ENCODE measurements around the gene IGFBP2. TPM values are rescaled to one million over a fixed set of nuclear protein-coding genes. Genes with fewer than 3 reads are reported as not detected.

The IGFBP2 gene
- total RNA-seq, 2 donors from 2014 or later: 0.81 TPM; not detected in 1

GRCh38 chr2:216635701-216636550 lies 2.7 kb downstream of the IGFBP2 start:
- peak overlapping the region; percentile 50 for H3K4me3 Mint-ChIP-seq
- no peaks in the 10 kb centered on the region for H3K36me3 Mint-ChIP-seq
- no peak for DNase-seq (ENCODE audit: low spot score)
- H3K9me3 Mint-ChIP-seq: no peaks in the 10 kb centered on the region
- H3K27me3 Mint-ChIP-seq: peaks cover 52 to 55% of the 10 kb centered on the region in 2 donors
- H3K27ac Mint-ChIP-seq: no peak overlapping the region
- H3K4me1 Mint-ChIP-seq (ENCODE audit: low read depth in 2 of 2): peaks cover 20 to 24% of the 10 kb centered on the region in 2 donors
- ATAC-seq: no peak

- no peak overlapping the region for H3K27ac Mint-ChIP-seq
- DNase-seq (ENCODE audit: low spot score): no peak
- H3K4me1 Mint-ChIP-seq (ENCODE audit: low read depth in 2 of 2): peaks cover 20 to 24% of the 10 kb centered on the region in 2 donors
- H3K36me3 Mint-ChIP-seq: no peaks in the 10 kb centered on the region
- no peak overlapping the region for H3K4me3 Mint-ChIP-seq
- ATAC-seq: no peak
- no peaks in the 10 kb centered on the region for H3K9me3 Mint-ChIP-seq
- H3K27me3 Mint-ChIP-seq: peaks cover 46 to 52% of the 10 kb centered on the region in 2 donors
Observed at GRCh38 chr2:216636551-216637450, 3.6 kb downstream of the IGFBP2 start.

DNA sequence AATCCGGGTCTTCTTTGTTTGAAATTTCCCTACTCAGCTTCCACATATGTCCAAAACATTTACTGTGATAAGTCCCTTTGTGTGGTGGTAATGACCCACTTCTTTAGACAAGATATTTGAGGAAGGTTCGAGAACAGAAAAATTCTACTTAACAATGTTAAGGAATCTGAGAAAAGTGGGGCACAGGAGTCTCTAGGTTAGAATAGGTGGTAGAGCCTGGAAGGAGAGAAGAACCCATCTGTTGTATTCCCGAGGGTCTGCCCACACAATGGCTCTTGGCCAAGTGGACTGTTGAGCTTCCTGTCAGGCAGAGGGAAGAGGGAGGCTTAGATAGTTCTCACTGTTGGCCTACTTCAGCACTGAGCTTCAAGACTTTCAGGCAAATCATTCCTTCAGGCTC lies 4.3 kb downstream of the IGFBP2 start:
- DNase-seq (ENCODE audit: low spot score) (no peak), ATAC-seq (no peak)
- no peaks in the 10 kb centered on the region for H3K9me3 Mint-ChIP-seq
- no peaks in the 10 kb centered on the region for H3K36me3 Mint-ChIP-seq
- no peak overlapping the region for H3K27ac Mint-ChIP-seq
- peaks cover 39 to 45% of the 10 kb centered on the region in 2 donors for H3K27me3 Mint-ChIP-seq
- H3K4me1 Mint-ChIP-seq (ENCODE audit: low read depth in 2 of 2): peaks cover 20 to 24% of the 10 kb centered on the region in 2 donors
- no peak overlapping the region for H3K4me3 Mint-ChIP-seq

DNA sequence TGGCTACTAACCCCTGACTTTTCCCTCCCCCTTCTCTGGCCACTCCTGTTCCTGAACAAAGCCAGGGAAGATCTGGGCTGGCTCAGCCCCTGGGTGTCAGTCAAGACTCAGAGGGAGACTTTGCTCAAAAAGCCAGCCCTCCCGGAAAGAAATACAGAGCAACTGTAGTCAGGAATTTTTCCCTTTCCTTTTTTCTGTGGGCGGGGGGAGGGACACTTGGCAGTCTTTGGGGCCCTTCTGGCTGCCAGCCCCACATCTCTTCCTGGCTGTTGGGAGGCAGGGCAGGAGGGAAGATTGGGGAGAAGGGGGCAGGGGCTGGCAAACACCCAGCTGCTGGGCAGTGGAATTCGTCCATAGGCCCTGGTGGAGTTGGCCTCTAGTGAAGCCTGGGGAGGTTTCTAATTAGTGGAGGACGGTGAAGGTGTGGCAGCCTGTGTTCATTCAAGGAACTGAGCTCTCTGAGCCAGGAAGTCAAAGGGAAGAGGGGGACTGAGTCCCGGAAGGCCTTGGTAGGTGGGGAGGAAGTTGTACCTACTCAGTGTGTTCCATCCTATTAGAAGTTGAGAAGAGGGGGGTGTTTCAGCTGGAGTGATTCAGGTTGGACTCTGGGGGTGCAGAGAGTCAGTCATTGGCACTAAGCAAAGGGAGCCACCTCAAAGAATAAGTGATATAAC lies 10.9 kb downstream of the IGFBP2 start:
- no peak overlapping the region for H3K4me3 Mint-ChIP-seq
- no peaks in the 10 kb centered on the region for H3K9me3 Mint-ChIP-seq
- ATAC-seq: no peak
- no peak for DNase-seq (ENCODE audit: low spot score)
- H3K36me3 Mint-ChIP-seq: no peaks in the 10 kb centered on the region
- no peaks in the 10 kb centered on the region for H3K4me1 Mint-ChIP-seq (ENCODE audit: low read depth in 2 of 2)
- no peak overlapping the region for H3K27ac Mint-ChIP-seq
- peaks cover 0 to 8% of the 10 kb centered on the region in 2 donors for H3K27me3 Mint-ChIP-seq

GRCh38 chr2:216644842-216645635 lies 11.8 kb downstream of the IGFBP2 start:
- no peak overlapping the region for H3K27ac Mint-ChIP-seq
- ATAC-seq (no peak), DNase-seq (ENCODE audit: low spot score) (no peak)
- H3K4me3 Mint-ChIP-seq: no peak overlapping the region
- H3K9me3 Mint-ChIP-seq: no peaks in the 10 kb centered on the region
- H3K27me3 Mint-ChIP-seq: peaks cover 0 to 5% of the 10 kb centered on the region in 2 donors
- H3K4me1 Mint-ChIP-seq (ENCODE audit: low read depth in 2 of 2): no peaks in the 10 kb centered on the region
- H3K36me3 Mint-ChIP-seq: no peaks in the 10 kb centered on the region

DNA sequence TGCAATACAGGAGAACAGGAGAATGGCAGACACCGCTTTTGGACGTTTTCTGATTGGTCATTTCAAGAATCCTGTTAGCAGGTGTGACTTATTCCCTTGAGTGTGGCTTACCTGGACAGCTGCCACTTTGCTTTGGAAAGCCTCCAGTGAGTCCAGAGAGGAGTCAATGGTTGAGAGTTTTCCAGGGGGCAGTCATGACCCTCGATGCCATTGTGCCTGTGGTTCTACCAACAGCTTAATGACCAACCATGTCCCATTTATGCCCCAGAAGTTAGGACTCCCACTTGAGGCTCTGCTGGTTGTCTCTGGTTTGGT lies 12.4 kb downstream of the IGFBP2 start:
- no peak for DNase-seq (ENCODE audit: low spot score)
- Mint-ChIP-seq H3K9me3 (no peaks in the 10 kb centered on the region), H3K27ac (no peak overlapping the region), H3K27me3 (peaks cover 0 to 3% of the 10 kb centered on the region in 2 donors), H3K4me1 (ENCODE audit: low read depth in 2 of 2) (no peaks in the 10 kb centered on the region), H3K36me3 (no peaks in the 10 kb centered on the region), H3K4me3 (no peak overlapping the region)
- no peak for ATAC-seq

- Mint-ChIP-seq H3K27ac (no peak overlapping the region), H3K27me3 (peaks cover 1 to 3% of the 10 kb centered on the region in 2 donors), H3K36me3 (no peaks in the 10 kb centered on the region), H3K9me3 (no peaks in the 10 kb centered on the region), H3K4me1 (ENCODE audit: low read depth in 2 of 2) (no peaks in the 10 kb centered on the region), H3K4me3 (no peak overlapping the region)
- DNase-seq (ENCODE audit: low spot score) (no peak), ATAC-seq (no peak)
Observed at GRCh38 chr2:216646116-216646515, 12.9 kb downstream of the IGFBP2 start.

DNA sequence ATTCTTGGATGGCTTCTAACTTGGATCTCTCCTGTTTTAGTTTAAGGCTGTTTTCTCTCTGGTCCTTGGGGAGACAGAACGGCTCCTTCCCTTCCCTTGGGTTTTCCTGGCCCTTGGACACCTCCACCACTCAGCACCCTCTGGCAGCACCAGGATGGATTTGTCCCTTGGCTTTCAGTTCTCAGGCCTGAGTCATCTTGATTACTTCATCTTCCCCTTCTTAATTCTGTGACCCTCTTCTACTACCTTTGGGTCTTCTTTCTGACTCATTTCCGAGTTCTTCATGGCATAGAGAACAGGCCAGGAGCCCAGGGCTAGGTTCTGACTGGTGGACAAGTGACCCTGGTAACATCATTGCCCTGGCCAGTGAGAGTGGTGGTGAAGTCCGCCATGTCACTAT lies 14.9 kb downstream of the IGFBP2 start:
- ATAC-seq: no peak
- Mint-ChIP-seq H3K27ac (no peak overlapping the region), H3K4me3 (no peak overlapping the region)

DNA sequence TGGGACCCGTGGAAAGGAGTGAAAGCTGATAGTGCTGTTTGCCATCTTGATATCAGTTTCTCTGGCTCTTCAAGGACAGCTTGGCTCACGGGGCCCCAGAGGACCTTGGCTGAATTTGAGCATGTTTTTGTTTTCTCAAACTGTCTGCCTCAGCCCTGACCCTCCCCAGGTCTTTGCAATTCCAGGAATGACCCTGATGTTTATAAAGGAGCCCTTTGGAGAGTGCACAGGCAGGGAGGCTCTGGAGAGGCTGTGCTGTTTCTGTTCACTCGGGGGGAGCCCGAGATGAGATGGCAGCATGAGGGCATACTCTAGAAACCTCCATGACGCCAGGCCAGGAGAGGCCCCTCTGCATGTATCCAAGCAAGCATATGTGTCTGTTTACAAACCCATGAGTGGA lies 16.4 kb downstream of the IGFBP2 start:
- H3K4me1 Mint-ChIP-seq (ENCODE audit: low read depth in 2 of 2): peaks cover 0 to 4% of the 10 kb centered on the region in 2 donors
- H3K4me3 Mint-ChIP-seq: no peak overlapping the region
- peaks cover 3 to 7% of the 10 kb centered on the region in 2 donors for H3K27me3 Mint-ChIP-seq
- peak in 1 of 2 donors; percentile 17 for ATAC-seq
- no peak overlapping the region for H3K27ac Mint-ChIP-seq
- no peaks in the 10 kb centered on the region for H3K36me3 Mint-ChIP-seq
- no peak for DNase-seq (ENCODE audit: low spot score)
- H3K9me3 Mint-ChIP-seq: no peaks in the 10 kb centered on the region

More for the DNA sequence above, 14.9 kb downstream of the IGFBP2 start:
- Mint-ChIP-seq H3K27me3 (peaks cover 3 to 7% of the 10 kb centered on the region in 2 donors), H3K9me3 (no peaks in the 10 kb centered on the region), H3K4me1 (ENCODE audit: low read depth in 2 of 2) (no peaks in the 10 kb centered on the region), H3K36me3 (no peaks in the 10 kb centered on the region)
- no peak for DNase-seq (ENCODE audit: low spot score)

- DNase-seq (ENCODE audit: low spot score) (no peak), ATAC-seq (peak in 1 of 2 donors; percentile 31)
- Mint-ChIP-seq H3K27me3 (peaks cover 0 to 7% of the 10 kb centered on the region in 2 donors), H3K9me3 (no peaks in the 10 kb centered on the region), H3K27ac (no peak overlapping the region), H3K4me1 (ENCODE audit: low read depth in 2 of 2) (peaks cover 0 to 5% of the 10 kb centered on the region in 2 donors), H3K4me3 (no peak overlapping the region), H3K36me3 (no peaks in the 10 kb centered on the region)
Observed at GRCh38 chr2:216650626-216651257, 17.5 kb downstream of the IGFBP2 start.

DNA sequence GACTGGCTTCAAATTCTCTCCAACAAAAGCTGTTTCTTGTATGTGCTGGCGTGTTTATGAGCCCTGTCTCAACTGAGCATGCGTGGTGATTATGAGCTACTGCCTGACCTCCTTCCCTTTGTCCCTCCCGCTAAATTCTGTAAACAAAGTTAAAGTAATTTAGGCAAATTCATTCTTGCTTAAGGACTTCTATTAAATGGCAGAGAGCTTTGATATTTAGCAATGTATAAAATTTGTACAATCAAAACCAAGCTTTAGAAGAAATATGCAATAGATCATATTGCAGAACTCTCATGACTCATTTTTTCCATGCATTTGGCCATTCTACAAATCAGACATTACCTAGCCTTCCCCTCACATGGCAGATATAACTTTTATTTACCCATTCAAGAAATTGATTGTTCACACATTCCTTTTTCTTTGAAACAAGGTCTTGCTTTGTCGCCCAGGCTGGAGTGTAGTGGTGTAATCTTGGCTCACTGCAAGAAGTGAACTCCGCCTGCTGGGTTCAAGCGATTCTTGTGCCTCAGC lies 18.2 kb downstream of the IGFBP2 start:
- H3K4me3 Mint-ChIP-seq: no peak overlapping the region
- H3K27me3 Mint-ChIP-seq: peaks cover 0 to 7% of the 10 kb centered on the region in 2 donors
- peaks cover 0 to 5% of the 10 kb centered on the region in 2 donors for H3K4me1 Mint-ChIP-seq (ENCODE audit: low read depth in 2 of 2)
- H3K27ac Mint-ChIP-seq: no peak overlapping the region
- ATAC-seq (no peak), DNase-seq (ENCODE audit: low spot score) (no peak)
- no peaks in the 10 kb centered on the region for H3K36me3 Mint-ChIP-seq
- no peaks in the 10 kb centered on the region for H3K9me3 Mint-ChIP-seq

DNA sequence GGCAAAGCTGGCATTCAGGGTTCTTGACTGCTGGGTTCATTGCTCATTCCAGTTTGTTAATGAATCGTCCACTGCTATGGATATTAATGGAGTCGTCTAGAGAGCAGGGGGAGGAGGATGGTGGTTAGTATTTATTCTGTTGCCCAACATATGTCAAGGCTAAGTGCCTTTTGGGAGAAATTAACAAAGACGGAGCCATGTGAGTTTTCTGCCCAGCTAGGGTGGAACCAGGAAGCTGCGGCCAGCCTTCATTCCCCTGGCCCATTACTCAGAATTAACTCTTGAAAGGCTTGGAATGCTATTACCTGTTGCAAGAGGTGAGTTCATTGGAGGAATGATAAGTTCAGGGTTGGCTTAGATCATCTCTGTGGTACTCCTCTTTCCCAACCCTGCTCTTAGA lies 19.3 kb downstream of the IGFBP2 start:
- no peak for ATAC-seq
- no peak for DNase-seq (ENCODE audit: low spot score)
- Mint-ChIP-seq H3K27ac (no peak overlapping the region), H3K9me3 (no peaks in the 10 kb centered on the region), H3K27me3 (peaks cover 0 to 7% of the 10 kb centered on the region in 2 donors), H3K4me3 (no peak overlapping the region), H3K36me3 (no peaks in the 10 kb centered on the region), H3K4me1 (ENCODE audit: low read depth in 2 of 2) (peaks cover 0 to 5% of the 10 kb centered on the region in 2 donors)
